K562 (cell line): Measurements from ENCODE around the gene FRYL. TPM values are rescaled to one million over a fixed set of nuclear protein-coding genes. Genes with fewer than 3 reads are reported as not detected.

Source experiments
- ARID2 ChIP-seq: fragments of 450-650 bp; IDR thresholded peaks from 2 replicates; pipeline ENCODE4 v1.6.1; 2017; ENCODE audit warnings: antibody characterized with exemption, mild to moderate bottlenecking
- CBX2 ChIP-seq: fragments of 200-600 bp; sonication (generic); IDR thresholded peaks from one replicate; pipeline ENCODE4 v1.6.1; 2012; ENCODE audit warnings: mild to moderate bottlenecking, low read length, inconsistent platforms; ENCODE audit not compliant: insufficient read depth, poor library complexity, severe bottlenecking
- ELF2 ChIP-seq: fragments of 250-450 bp; sonication (Bioruptor Pico); IDR thresholded peaks from 2 replicates; pipeline ENCODE4 v1.5.0; 2021; ENCODE audit warnings: mild to moderate bottlenecking
- NCOR1 ChIP-seq: fragments of 450-650 bp; IDR thresholded peaks from 2 replicates; pipeline ENCODE4 v1.6.1; 2016; ENCODE audit warnings: mild to moderate bottlenecking, moderate library complexity
- SMARCB1 ChIP-seq: IDR thresholded peaks from 2 replicates; pipeline ENCODE4 v1.6.1; 2011; ENCODE audit warnings: improper control_type of control experiment, low read depth; ENCODE audit not compliant: insufficient read length
- TBP ChIP-seq: optimal IDR thresholded peaks from 2 replicates; pipeline ENCODE3; 2011; ENCODE audit warnings: low read depth, low read length, improper control_type of control experiment
- TCF7 ChIP-seq: sonication (generic); IDR thresholded peaks from 2 replicates; pipeline ENCODE4 v1.6.1; 2016; ENCODE audit warnings: antibody characterized with exemption, borderline replicate concordance
- XRCC4 ChIP-seq: IDR thresholded peaks from one replicate; pipeline ENCODE4 v1.6.1; 2011; ENCODE audit not compliant: insufficient read depth, insufficient read length; ENCODE audit errors: extremely low read depth
- ZNF212 ChIP-seq: fragments of 450-650 bp; formaldehyde crosslinking; IDR thresholded peaks from 2 replicates; pipeline ENCODE4 v1.4.0; 2020; ENCODE audit warnings: mild to moderate bottlenecking
- ZNF347 ChIP-seq: fragments of 450-650 bp; formaldehyde crosslinking; IDR thresholded peaks from 2 replicates; pipeline ENCODE4 v1.4.0; 2020; ENCODE audit warnings: low read depth, mild to moderate bottlenecking, moderate library complexity
- ZNF639 ChIP-seq, 2 experiments: fragments of 200-800 bp in 1 of 2; sonication (Bioruptor generic) in 1 of 2; sonication (generic) in 1 of 2; formaldehyde crosslinking in 1 of 2; IDR thresholded peaks in 1 of 2; conservative IDR thresholded peaks in 1 of 2; 2 replicates each; pipeline versions ENCODE4 v1.5.0 to v1.6.1; 2016 to 2020; ENCODE audit warnings: missing compliant biosample characterization in 1 of 2, missing genetic modification characterization in 1 of 2, missing genetic modification reagents in 1 of 2
- ZNF77 ChIP-seq: fragments of 250-450 bp; sonication (Bioruptor Pico); IDR thresholded peaks from 2 replicates; pipeline ENCODE4 v1.5.0; 2020
- ZNF778 ChIP-seq: fragments of 450-650 bp; formaldehyde crosslinking; IDR thresholded peaks from 2 replicates; pipeline ENCODE4 v1.4.0; 2020; ENCODE audit warnings: mild to moderate bottlenecking, moderate library complexity
- polyA plus RNA-seq, 8 experiments: library from polyadenylated mRNA; depleted of rRNA in 4 of 8; stranded (reverse) in 5 of 8; unstranded in 3 of 8; fragments of >200 nt; fragmentation: Nextera tagmentation in 2 of 8; fragmentation: Illumina TruSeq in 1 of 8; extraction: Ambion mirVana in 2 of 8; extraction: Trizol in 1 of 8; gene quantifications; 2 replicates each; pipeline versions ENCODE4 v1.2.1 to v1.2.3, GENCODE V29; 2011 to 2014; ENCODE audit warnings: inconsistent platforms in 1 of 8, missing spikeins in 1 of 8
- total RNA-seq, 7 experiments: library from RNA; depleted of rRNA in 6 of 7; stranded (reverse); fragments of >200 nt in 6 of 7; fragmentation: Illumina TruSeq in 2 of 7; extraction: Trizol in 2 of 7; gene quantifications; 2 replicates each; pipeline versions ENCODE4 v1.2.1 to v1.2.3, GENCODE V29; 2011 to 2021; ENCODE audit warnings: low replicate concordance in 1 of 7
- TF ChIP-seq, protein P1 (sequence below): sonication (generic); formaldehyde crosslinking; IDR thresholded peaks from 2 replicates; pipeline ENCODE4 v1.8.0; 2022; ENCODE audit warnings: missing genetic modification reagents, mild to moderate bottlenecking, borderline replicate concordance
- TF ChIP-seq, protein P2 (sequence below): fragments of 450-650 bp; formaldehyde crosslinking; IDR thresholded peaks from 2 replicates; pipeline ENCODE4 v1.4.0; 2022; ENCODE audit warnings: mild to moderate bottlenecking, moderate library complexity
- TF ChIP-seq, protein P3 (sequence below): fragments of 450-650 bp; formaldehyde crosslinking; conservative IDR thresholded peaks from 2 replicates; pipeline ENCODE4 v1.4.0; 2022; ENCODE audit warnings: mild to moderate bottlenecking, missing genetic modification characterization
- TF ChIP-seq, protein P4 (sequence below): fragments of 250-450 bp; sonication (Bioruptor Pico); IDR thresholded peaks from 2 replicates; pipeline ENCODE4 v1.6.1; 2021; ENCODE audit warnings: mild to moderate bottlenecking
- TF ChIP-seq, protein P5 (sequence below): fragments of 200-800 bp; sonication (Bioruptor generic); IDR thresholded peaks from 2 replicates; pipeline ENCODE4 v1.6.1; 2017; ENCODE audit warnings: missing genetic modification characterization, missing compliant biosample characterization

The FRYL gene
- total and polyA plus RNA-seq, 9 of the 15 experiments (the other 6 are each of a cell fraction or from before 2014, with no cell fraction given): 7.2 to 34.9 (median 15.9) TPM

DNA sequence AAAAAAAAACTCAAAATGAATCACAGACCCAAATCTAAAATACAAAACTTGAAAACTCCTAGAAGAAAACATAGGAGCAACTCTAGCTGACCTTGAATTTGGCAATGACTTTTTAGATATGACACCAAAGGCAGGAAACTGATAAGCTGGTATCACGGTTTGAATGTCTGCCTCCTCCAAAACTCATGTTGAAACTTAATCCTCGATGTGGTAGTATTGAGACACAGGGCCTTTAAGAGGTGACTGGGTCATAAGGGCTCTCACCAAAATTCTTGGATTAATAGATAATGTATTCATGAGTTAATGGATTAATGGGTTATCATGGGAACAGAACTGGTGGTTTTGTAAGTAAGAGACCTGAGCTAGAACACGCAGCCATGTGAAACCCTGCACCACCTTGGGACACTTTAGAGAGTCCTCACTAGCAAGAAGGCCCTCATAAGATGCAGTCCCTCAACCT, 40.5 kb downstream of the FRYL start (continued):
- TF ChIP-seq ZNF778 (CRISPR knock-in tag): no peak
- TF ChIP-seq, protein P1, sequence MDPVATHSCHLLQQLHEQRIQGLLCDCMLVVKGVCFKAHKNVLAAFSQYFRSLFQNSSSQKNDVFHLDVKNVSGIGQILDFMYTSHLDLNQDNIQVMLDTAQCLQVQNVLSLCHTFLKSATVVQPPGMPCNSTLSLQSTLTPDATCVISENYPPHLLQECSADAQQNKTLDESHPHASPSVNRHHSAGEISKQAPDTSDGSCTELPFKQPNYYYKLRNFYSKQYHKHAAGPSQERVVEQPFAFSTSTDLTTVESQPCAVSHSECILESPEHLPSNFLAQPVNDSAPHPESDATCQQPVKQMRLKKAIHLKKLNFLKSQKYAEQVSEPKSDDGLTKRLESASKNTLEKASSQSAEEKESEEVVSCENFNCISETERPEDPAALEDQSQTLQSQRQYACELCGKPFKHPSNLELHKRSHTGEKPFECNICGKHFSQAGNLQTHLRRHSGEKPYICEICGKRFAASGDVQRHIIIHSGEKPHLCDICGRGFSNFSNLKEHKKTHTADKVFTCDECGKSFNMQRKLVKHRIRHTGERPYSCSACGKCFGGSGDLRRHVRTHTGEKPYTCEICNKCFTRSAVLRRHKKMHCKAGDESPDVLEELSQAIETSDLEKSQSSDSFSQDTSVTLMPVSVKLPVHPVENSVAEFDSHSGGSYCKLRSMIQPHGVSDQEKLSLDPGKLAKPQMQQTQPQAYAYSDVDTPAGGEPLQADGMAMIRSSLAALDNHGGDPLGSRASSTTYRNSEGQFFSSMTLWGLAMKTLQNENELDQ (CRISPR knock-in tag): no peak
- TF ChIP-seq ELF2: no peak
- TF ChIP-seq SMARCB1: no peak
- no peak for TF ChIP-seq CBX2
- TF ChIP-seq ZNF77: no peak
- TF ChIP-seq XRCC4: no peak
- TF ChIP-seq TCF7: no peak
- no peak for TF ChIP-seq TBP
- TF ChIP-seq ARID2: no peak
- TF ChIP-seq, protein P2, sequence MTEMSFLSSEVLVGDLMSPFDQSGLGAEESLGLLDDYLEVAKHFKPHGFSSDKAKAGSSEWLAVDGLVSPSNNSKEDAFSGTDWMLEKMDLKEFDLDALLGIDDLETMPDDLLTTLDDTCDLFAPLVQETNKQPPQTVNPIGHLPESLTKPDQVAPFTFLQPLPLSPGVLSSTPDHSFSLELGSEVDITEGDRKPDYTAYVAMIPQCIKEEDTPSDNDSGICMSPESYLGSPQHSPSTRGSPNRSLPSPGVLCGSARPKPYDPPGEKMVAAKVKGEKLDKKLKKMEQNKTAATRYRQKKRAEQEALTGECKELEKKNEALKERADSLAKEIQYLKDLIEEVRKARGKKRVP: no peak
- TF ChIP-seq ZNF212: no peak
- TF ChIP-seq, protein P3, sequence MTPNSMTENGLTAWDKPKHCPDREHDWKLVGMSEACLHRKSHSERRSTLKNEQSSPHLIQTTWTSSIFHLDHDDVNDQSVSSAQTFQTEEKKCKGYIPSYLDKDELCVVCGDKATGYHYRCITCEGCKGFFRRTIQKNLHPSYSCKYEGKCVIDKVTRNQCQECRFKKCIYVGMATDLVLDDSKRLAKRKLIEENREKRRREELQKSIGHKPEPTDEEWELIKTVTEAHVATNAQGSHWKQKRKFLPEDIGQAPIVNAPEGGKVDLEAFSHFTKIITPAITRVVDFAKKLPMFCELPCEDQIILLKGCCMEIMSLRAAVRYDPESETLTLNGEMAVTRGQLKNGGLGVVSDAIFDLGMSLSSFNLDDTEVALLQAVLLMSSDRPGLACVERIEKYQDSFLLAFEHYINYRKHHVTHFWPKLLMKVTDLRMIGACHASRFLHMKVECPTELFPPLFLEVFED (CRISPR knock-in tag): no peak
- TF ChIP-seq NCOR1: peak; percentile 85
- TF ChIP-seq, protein P4, sequence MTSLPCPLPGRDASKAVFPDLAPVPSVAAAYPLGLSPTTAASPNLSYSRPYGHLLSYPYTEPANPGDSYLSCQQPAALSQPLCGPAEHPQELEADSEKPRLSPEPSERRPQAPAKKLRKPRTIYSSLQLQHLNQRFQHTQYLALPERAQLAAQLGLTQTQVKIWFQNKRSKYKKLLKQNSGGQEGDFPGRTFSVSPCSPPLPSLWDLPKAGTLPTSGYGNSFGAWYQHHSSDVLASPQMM (CRISPR knock-in tag): no peak
- TF ChIP-seq ZNF347 (CRISPR knock-in tag): no peak
- TF ChIP-seq, protein P5, sequence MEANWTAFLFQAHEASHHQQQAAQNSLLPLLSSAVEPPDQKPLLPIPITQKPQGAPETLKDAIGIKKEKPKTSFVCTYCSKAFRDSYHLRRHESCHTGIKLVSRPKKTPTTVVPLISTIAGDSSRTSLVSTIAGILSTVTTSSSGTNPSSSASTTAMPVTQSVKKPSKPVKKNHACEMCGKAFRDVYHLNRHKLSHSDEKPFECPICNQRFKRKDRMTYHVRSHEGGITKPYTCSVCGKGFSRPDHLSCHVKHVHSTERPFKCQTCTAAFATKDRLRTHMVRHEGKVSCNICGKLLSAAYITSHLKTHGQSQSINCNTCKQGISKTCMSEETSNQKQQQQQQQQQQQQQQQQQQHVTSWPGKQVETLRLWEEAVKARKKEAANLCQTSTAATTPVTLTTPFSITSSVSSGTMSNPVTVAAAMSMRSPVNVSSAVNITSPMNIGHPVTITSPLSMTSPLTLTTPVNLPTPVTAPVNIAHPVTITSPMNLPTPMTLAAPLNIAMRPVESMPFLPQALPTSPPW (CRISPR knock-in tag): 0 out of 2 replicates have a peak, but pooled peaks have one; percentile 20
- no peak for TF ChIP-seq ZNF639 (CRISPR knock-in tag; conservative IDR thresholded peaks at IDR 0.05 in 1 of 2, IDR thresholded peaks at IDR 0.05 in 1 of 2)
